Neural cell (in vitro differentiated cells): ENCODE measurements around the gene MINDY4. TPM values are rescaled to one million over a fixed set of nuclear protein-coding genes. Genes with fewer than 3 reads are reported as not detected.
"Not testable (repeated sequence)": the region's sequence is repeated elsewhere in the genome, so short reads cannot be mapped to it uniquely, and the experiment has no call there.

ENCODE experiments used
- H2AFZ ChIP-seq: fragments of 200-600, 300-800 bp; sonication (generic), shearing (Covaris generic); 2 replicates; pipeline ENCODE4 v1.6.0; 2014; ENCODE audit warnings: low read depth, mild to moderate bottlenecking, antibody characterized with exemption, low read length, moderate library complexity
- H3F3A ChIP-seq: fragments of 200-600 bp; shearing (Covaris generic); 2 replicates; pipeline ENCODE4 v1.6.1; 2016; ENCODE audit warnings: mild to moderate bottlenecking, moderate library complexity, mixed read lengths, antibody characterized with exemption, low read length; ENCODE audit not compliant: insufficient read depth, poor library complexity, severe bottlenecking
- H3K27ac ChIP-seq: fragments of 200-600, 300-800 bp; sonication (generic), shearing (Covaris generic); 2 replicates; pipeline ENCODE4 v1.5.1; 2014; ENCODE audit warnings: mild to moderate bottlenecking, low read length, moderate library complexity
- H3K27me3 ChIP-seq: fragments of 300-800, 200-600 bp; sonication (generic), shearing (Covaris generic); 2 replicates; pipeline ENCODE4 v1.6.0; 2014; ENCODE audit warnings: mild to moderate bottlenecking, low read depth, low read length, moderate library complexity; ENCODE audit not compliant: insufficient read depth
- H3K36me3 ChIP-seq: fragments of 300-800, 200-600 bp; sonication (generic), shearing (Covaris generic); 2 replicates; pipeline ENCODE4 v1.5.1; 2014; ENCODE audit warnings: mild to moderate bottlenecking, antibody characterized with exemption, low read length, moderate library complexity; ENCODE audit not compliant: insufficient read depth
- H3K4me2 ChIP-seq: fragments of 300-800, 200-600 bp; sonication (generic), shearing (Covaris generic); 2 replicates; pipeline ENCODE4 v1.6.0; 2014; ENCODE audit warnings: mild to moderate bottlenecking, low read length
- H3K4me3 ChIP-seq: fragments of 300-800, 200-600 bp; sonication (generic), shearing (Covaris generic); 2 replicates; pipeline ENCODE4 v1.5.1; 2014; ENCODE audit warnings: mild to moderate bottlenecking, low read length, moderate library complexity
- H3K79me2 ChIP-seq: fragments of 200-600 bp; shearing (Covaris generic); replicated peaks from 2 replicates; pipeline ENCODE4 v1.6.0; 2014; ENCODE audit warnings: mild to moderate bottlenecking, low read length, moderate library complexity; ENCODE audit not compliant: insufficient read depth
- H3K9ac ChIP-seq: fragments of 300-800, 200-600 bp; sonication (generic), shearing (Covaris generic); 2 replicates; pipeline ENCODE4 v1.6.1; 2016; ENCODE audit warnings: mild to moderate bottlenecking, low read length, mixed read lengths
- H3K9me2 ChIP-seq: fragments of 200-600 bp; shearing (Covaris generic); 2 replicates; pipeline ENCODE4 v1.6.1; 2016; ENCODE audit warnings: mild to moderate bottlenecking, low read length, mixed read lengths; ENCODE audit not compliant: insufficient read depth
- H3K9me3 ChIP-seq: fragments of 200-600, 300-800 bp; sonication (generic), shearing (Covaris generic); 2 replicates; pipeline ENCODE4 v1.6.1; 2016; ENCODE audit warnings: mild to moderate bottlenecking, mixed run types, low read length, moderate library complexity, mixed read lengths
- H4K20me1 ChIP-seq: fragments of 200-600 bp; shearing (Covaris generic); 2 replicates; pipeline ENCODE4 v1.6.1; 2016; ENCODE audit warnings: mild to moderate bottlenecking, mixed run types; ENCODE audit not compliant: insufficient read depth
- CTCF ChIP-seq: fragments of 450-650 bp; IDR thresholded peaks from 2 replicates; pipeline ENCODE4 v1.5.1; 2014; ENCODE audit warnings: antibody characterized with exemption, mild to moderate bottlenecking, moderate library complexity; ENCODE audit not compliant: poor library complexity, severe bottlenecking
- EP300 ChIP-seq: fragments of 450-650 bp; conservative IDR thresholded peaks from 2 replicates; pipeline ENCODE4 v1.6.1; 2014; ENCODE audit warnings: antibody characterized with exemption, mild to moderate bottlenecking, moderate library complexity; ENCODE audit not compliant: poor library complexity, severe bottlenecking
- EZH2 ChIP-seq: fragments of 200-600, 300-800 bp; shearing (Covaris generic), sonication (generic); IDR thresholded peaks from 2 replicates; pipeline ENCODE4 v1.6.1; 2014; ENCODE audit warnings: antibody characterized with exemption, low read length, borderline replicate concordance, mild to moderate bottlenecking; ENCODE audit not compliant: insufficient read depth, poor library complexity, severe bottlenecking
- MXI1 ChIP-seq: fragments of 450-650 bp; conservative IDR thresholded peaks from 2 replicates; pipeline ENCODE4 v1.6.1; 2014; ENCODE audit warnings: antibody characterized with exemption, mild to moderate bottlenecking; ENCODE audit not compliant: poor library complexity, severe bottlenecking
- POLR2AphosphoS5 ChIP-seq: IDR thresholded peaks from 2 replicates; pipeline ENCODE4 v1.6.1; 2012
- RAD21 ChIP-seq: fragments of 450-650 bp; conservative IDR thresholded peaks from 2 replicates; pipeline ENCODE4 v1.6.1; 2014; ENCODE audit warnings: antibody characterized with exemption, mild to moderate bottlenecking, moderate library complexity
- REST ChIP-seq: IDR thresholded peaks from 2 replicates; pipeline ENCODE4 v1.6.1; 2012; ENCODE audit warnings: borderline replicate concordance
- SMC3 ChIP-seq: fragments of 450-650 bp; conservative IDR thresholded peaks from 2 replicates; pipeline ENCODE4 v1.6.1; 2014; ENCODE audit warnings: antibody characterized with exemption, mild to moderate bottlenecking, moderate library complexity; ENCODE audit not compliant: poor library complexity
- TAF1 ChIP-seq: IDR thresholded peaks from 2 replicates; pipeline ENCODE4 v1.6.1; 2012; ENCODE audit warnings: low read depth
- polyA plus RNA-seq: library from polyadenylated mRNA; depleted of rRNA; stranded (reverse); fragments of >200 nt; gene quantifications from 2 replicates; pipeline ENCODE4 v1.2.3, GENCODE V29; 2014

Gene MINDY4
- polyA plus RNA-seq, 1 donor from 2014 or later, result 1.0 TPM

GRCh38 chr7:30805931-30806330, 34.7 kb downstream of the MINDY4 start:
- no peak overlapping the region for H3K27ac ChIP-seq
- H4K20me1 ChIP-seq, result no peaks in the 10 kb centered on the region
- H3K9me2 ChIP-seq, result no peaks in the 10 kb centered on the region
- H3K36me3 ChIP-seq, result no peaks in the 10 kb centered on the region
- TF ChIP-seq CTCF (no peak), REST (no peak), EZH2 (no peak), RAD21 (no peak), SMC3 (no peak), TAF1 (no peak), POLR2AphosphoS5 (no peak), MXI1 (no peak), EP300 (no peak)
- no peaks in the 10 kb centered on the region for H3K9me3 ChIP-seq
- H3F3A ChIP-seq, result no peaks in the 10 kb centered on the region
- no peak overlapping the region for H3K4me2 ChIP-seq
- H3K9ac ChIP-seq, result no peak overlapping the region
- no peak overlapping the region for H3K4me3 ChIP-seq
- H3K79me2 ChIP-seq, result no peaks in the 10 kb centered on the region
- H2AFZ ChIP-seq, result no peak overlapping the region
- no peaks in the 10 kb centered on the region for H3K27me3 ChIP-seq

GRCh38 chr7:30807477-30807876, 36.3 kb downstream of the MINDY4 start:
- H3K9ac ChIP-seq, H3F3A ChIP-seq, H3K9me2 ChIP-seq, H4K20me1 ChIP-seq, H3K4me2 ChIP-seq, H2AFZ ChIP-seq, H3K9me3 ChIP-seq, H3K36me3 ChIP-seq, H3K27ac ChIP-seq, H3K27me3 ChIP-seq, H3K79me2 ChIP-seq, H3K4me3 ChIP-seq: not testable (repeated sequence)

- not testable (repeated sequence) for H4K20me1 ChIP-seq, H3K36me3 ChIP-seq, H3K4me2 ChIP-seq, H3K27me3 ChIP-seq, H3K9me3 ChIP-seq, H2AFZ ChIP-seq, H3F3A ChIP-seq, H3K79me2 ChIP-seq, H3K9ac ChIP-seq, H3K4me3 ChIP-seq, H3K27ac ChIP-seq, H3K9me2 ChIP-seq
Measured at GRCh38 chr7:30807941-30808340, 36.7 kb downstream of the MINDY4 start.
